Activated naive CD8-positive, alpha-beta T cell treated with anti-CD3 and anti-CD28 coated beads for 36 hours (primary cell): Measurements from ENCODE around the gene NEURL1B. TPM values are rescaled to one million over a fixed set of nuclear protein-coding genes. Genes with fewer than 3 reads are reported as not detected.

Experiments
- DNase-seq: peaks from one replicate; pipeline ENCODE4 v3.0.0; 2021
- H3K27ac Mint-ChIP-seq: one replicate; pipeline ENCODE4 v1.8.0; 2022; ENCODE audit warnings: mild to moderate bottlenecking, moderate library complexity, mixed read lengths
- H3K27me3 Mint-ChIP-seq: one replicate; pipeline ENCODE4 v1.8.0; 2022; ENCODE audit warnings: mild to moderate bottlenecking, mixed read lengths
- H3K36me3 Mint-ChIP-seq: one replicate; pipeline ENCODE4 v1.8.0; 2021; ENCODE audit warnings: mild to moderate bottlenecking, mixed read lengths
- H3K4me1 Mint-ChIP-seq: one replicate; pipeline ENCODE4 v1.8.0; 2021; ENCODE audit warnings: mixed read lengths
- H3K4me3 Mint-ChIP-seq: one replicate; pipeline ENCODE4 v1.8.0; 2022; ENCODE audit warnings: mild to moderate bottlenecking, moderate library complexity, mixed read lengths
- H3K9me3 Mint-ChIP-seq: one replicate; pipeline ENCODE4 v1.8.0; 2022; ENCODE audit warnings: mixed read lengths
- total RNA-seq, 2 experiments: library from RNA; stranded (reverse); gene quantifications; one replicate each; pipeline ENCODE4 v1.2.3, GENCODE V29; 2021

NEURL1B gene, protein sequence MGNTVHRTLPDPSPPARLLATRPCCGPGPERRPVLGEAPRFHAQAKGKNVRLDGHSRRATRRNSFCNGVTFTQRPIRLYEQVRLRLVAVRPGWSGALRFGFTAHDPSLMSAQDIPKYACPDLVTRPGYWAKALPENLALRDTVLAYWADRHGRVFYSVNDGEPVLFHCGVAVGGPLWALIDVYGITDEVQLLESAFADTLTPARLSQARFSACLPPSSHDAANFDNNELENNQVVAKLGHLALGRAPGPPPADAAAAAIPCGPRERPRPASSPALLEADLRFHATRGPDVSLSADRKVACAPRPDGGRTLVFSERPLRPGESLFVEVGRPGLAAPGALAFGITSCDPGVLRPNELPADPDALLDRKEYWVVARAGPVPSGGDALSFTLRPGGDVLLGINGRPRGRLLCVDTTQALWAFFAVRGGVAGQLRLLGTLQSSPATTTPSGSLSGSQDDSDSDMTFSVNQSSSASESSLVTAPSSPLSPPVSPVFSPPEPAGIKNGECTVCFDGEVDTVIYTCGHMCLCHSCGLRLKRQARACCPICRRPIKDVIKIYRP
- total RNA-seq, result under 1 TPM; 0.10 TPM

DNA sequence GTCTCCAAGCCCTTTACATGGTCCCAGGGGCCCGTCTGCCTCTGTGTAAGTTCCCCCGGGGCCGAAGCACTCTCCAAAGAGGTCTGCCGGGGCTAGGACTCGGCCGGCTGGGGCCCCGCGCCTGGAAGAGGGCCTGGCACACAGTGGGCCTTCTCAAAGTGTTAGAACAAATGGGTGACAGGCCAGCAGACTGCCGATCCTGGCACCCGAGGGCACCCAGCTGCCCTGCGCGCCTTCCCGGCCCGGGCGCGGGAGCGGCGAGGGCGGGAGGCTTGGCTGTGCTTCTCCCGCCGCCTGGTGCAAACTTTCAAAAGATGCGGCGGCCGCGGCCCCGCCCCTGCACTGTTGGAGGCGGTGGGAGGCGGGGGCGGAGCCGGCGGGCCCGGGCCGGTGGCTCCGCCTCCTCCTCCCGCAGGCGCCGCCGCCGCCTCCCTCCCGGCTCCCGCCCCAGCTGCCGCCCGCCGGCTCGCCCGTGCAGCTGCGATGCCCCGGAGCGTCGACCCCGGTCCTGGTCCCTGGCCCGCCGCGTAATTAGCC, at the start of gene NEURL1B:
TSS of gene NEURL1B (plus strand) at position 442 of the 537 bp plus-strand sequence. CDS start 144 bp downstream, outside the sequence.
- H3K4me3 Mint-ChIP-seq, result peak within 1 kb of the TSS; percentile 18

GRCh38 chr5:172591636-172592035, 49.4 kb upstream of the NEURL1B start:
- no peak for DNase-seq
- Mint-ChIP-seq H3K27me3 (no peaks in the 10 kb centered on the region), H3K27ac (no peak overlapping the region), H3K36me3 (no peaks in the 10 kb centered on the region), H3K9me3 (no peaks in the 10 kb centered on the region), H3K4me3 (no peak overlapping the region), H3K4me1 (no peaks in the 10 kb centered on the region)

More for the DNA sequence above, at the start of gene NEURL1B:
- peak; percentile 63 for DNase-seq
- H3K36me3 Mint-ChIP-seq, result no peaks in the 10 kb centered on the region
- no peaks in the 10 kb centered on the region for H3K9me3 Mint-ChIP-seq
- H3K27me3 Mint-ChIP-seq, result peaks cover 59% of the 10 kb centered on the region
- H3K27ac Mint-ChIP-seq, result no peak within 1 kb of the TSS
- peaks cover 5% of the 10 kb centered on the region for H3K4me1 Mint-ChIP-seq

GRCh38 chr5:172592881-172593280, 48.2 kb upstream of the NEURL1B start:
- H3K9me3 Mint-ChIP-seq, result no peaks in the 10 kb centered on the region
- no peaks in the 10 kb centered on the region for H3K27me3 Mint-ChIP-seq
- H3K4me1 Mint-ChIP-seq, result no peaks in the 10 kb centered on the region
- no peak overlapping the region for H3K4me3 Mint-ChIP-seq
- DNase-seq, result no peak
- H3K27ac Mint-ChIP-seq, result no peak overlapping the region
- no peaks in the 10 kb centered on the region for H3K36me3 Mint-ChIP-seq

GRCh38 chr5:172593306-172593705, 47.8 kb upstream of the NEURL1B start:
- Mint-ChIP-seq H3K27me3 (no peaks in the 10 kb centered on the region), H3K4me3 (no peak overlapping the region), H3K27ac (no peak overlapping the region), H3K4me1 (no peaks in the 10 kb centered on the region), H3K36me3 (no peaks in the 10 kb centered on the region), H3K9me3 (no peaks in the 10 kb centered on the region)
- no peak for DNase-seq

DNA sequence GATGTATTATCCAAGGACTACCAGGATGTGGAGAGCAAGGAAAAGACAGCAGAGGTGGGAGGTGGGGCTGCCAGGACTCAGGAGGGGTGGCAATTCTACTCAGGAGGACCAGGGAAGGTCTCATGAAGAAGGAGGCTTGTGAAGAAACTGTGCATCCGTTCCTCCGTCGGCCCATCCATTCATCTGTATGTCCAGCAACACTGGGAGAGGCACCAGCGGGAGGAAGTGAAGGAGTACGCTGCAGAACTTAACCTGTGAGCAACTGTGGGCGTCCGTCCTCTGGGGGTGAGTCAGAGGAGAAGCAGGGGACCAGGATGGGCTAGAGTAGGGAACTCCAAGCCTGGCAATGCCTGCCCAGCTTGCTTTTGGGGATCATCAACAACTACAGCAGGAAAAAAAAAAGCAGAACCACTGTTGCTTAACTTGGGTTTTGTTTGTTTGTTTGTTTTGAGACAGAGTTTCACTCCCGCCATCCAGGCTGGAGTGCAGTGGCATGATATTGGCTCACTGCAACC, 47.3 kb upstream of the NEURL1B start:
- no peaks in the 10 kb centered on the region for H3K9me3 Mint-ChIP-seq
- no peak for DNase-seq

GRCh38 chr5:172594431-172594830, 46.6 kb upstream of the NEURL1B start:
- Mint-ChIP-seq H3K36me3 (no peaks in the 10 kb centered on the region), H3K9me3 (no peaks in the 10 kb centered on the region), H3K4me3 (no peak overlapping the region), H3K27ac (no peak overlapping the region), H3K4me1 (no peaks in the 10 kb centered on the region), H3K27me3 (no peaks in the 10 kb centered on the region)
- DNase-seq, result no peak

More for the DNA sequence above, 47.3 kb upstream of the NEURL1B start:
- Mint-ChIP-seq H3K4me1 (no peaks in the 10 kb centered on the region), H3K36me3 (no peaks in the 10 kb centered on the region), H3K4me3 (no peak overlapping the region), H3K27ac (no peak overlapping the region), H3K27me3 (no peaks in the 10 kb centered on the region)

- no peak for DNase-seq
- Mint-ChIP-seq H3K36me3 (no peaks in the 10 kb centered on the region), H3K27ac (no peak overlapping the region), H3K4me3 (no peak overlapping the region), H3K4me1 (no peaks in the 10 kb centered on the region), H3K27me3 (no peaks in the 10 kb centered on the region), H3K9me3 (no peaks in the 10 kb centered on the region)
Measured at GRCh38 chr5:172594867-172595466, 46.1 kb upstream of the NEURL1B start.

DNA sequence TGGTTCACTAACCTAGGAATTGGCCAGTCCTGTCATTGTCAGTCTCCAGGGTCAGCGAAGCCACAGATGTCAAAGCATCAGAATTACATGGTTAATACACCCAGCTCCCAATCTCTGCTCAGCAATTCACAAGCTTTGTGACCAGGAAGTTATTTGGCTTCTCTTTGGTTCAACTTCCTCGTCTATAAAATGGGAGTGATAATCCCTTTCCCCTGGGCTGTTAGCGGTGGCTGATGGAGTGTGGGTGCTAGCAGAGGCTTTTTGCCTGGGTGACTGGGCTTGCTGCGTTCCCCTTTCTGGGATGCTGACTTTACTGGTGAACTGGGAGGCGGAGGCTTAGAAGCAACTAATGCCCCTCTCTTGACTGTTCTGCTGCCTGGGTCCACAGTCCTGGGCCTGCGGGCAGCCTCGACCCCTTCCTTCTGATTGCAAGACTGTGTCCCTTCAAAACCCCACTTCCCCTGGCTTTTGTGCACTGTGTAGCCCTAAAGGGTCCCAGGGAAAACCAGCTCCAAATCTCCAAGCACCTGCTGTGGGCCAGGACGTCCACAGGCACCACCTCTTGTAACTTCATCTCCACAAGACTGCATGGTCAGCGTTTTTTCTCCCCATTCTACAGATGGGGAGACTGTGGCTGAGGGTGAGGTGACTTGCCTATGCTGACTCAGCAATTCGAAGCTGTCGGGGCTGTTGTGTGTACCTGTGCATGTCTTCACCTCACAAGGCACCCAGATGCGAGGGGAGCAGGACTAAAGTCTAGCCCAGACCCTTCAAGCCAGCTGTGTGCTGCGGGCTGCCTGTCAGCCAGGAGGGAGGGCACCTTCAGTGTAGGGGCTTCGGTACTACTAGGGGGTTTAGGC, 45.2 kb upstream of the NEURL1B start:
- no peaks in the 10 kb centered on the region for H3K9me3 Mint-ChIP-seq
- H3K4me3 Mint-ChIP-seq, result no peak overlapping the region
- H3K27ac Mint-ChIP-seq, result no peak overlapping the region
- H3K36me3 Mint-ChIP-seq, result no peaks in the 10 kb centered on the region
- no peaks in the 10 kb centered on the region for H3K4me1 Mint-ChIP-seq
- H3K27me3 Mint-ChIP-seq, result no peaks in the 10 kb centered on the region
- no peak for DNase-seq

GRCh38 chr5:172596638-172597231, 44.3 kb upstream of the NEURL1B start:
- Mint-ChIP-seq H3K27me3 (no peaks in the 10 kb centered on the region), H3K36me3 (no peaks in the 10 kb centered on the region), H3K4me1 (no peaks in the 10 kb centered on the region), H3K27ac (no peak overlapping the region), H3K9me3 (no peaks in the 10 kb centered on the region), H3K4me3 (no peak overlapping the region)
- DNase-seq, result no peak

- Mint-ChIP-seq H3K4me1 (no peaks in the 10 kb centered on the region), H3K27me3 (no peaks in the 10 kb centered on the region), H3K27ac (no peak overlapping the region), H3K36me3 (no peaks in the 10 kb centered on the region), H3K9me3 (no peaks in the 10 kb centered on the region), H3K4me3 (no peak overlapping the region)
- no peak for DNase-seq
Measured at GRCh38 chr5:172597755-172598155, 43.3 kb upstream of the NEURL1B start.

DNA sequence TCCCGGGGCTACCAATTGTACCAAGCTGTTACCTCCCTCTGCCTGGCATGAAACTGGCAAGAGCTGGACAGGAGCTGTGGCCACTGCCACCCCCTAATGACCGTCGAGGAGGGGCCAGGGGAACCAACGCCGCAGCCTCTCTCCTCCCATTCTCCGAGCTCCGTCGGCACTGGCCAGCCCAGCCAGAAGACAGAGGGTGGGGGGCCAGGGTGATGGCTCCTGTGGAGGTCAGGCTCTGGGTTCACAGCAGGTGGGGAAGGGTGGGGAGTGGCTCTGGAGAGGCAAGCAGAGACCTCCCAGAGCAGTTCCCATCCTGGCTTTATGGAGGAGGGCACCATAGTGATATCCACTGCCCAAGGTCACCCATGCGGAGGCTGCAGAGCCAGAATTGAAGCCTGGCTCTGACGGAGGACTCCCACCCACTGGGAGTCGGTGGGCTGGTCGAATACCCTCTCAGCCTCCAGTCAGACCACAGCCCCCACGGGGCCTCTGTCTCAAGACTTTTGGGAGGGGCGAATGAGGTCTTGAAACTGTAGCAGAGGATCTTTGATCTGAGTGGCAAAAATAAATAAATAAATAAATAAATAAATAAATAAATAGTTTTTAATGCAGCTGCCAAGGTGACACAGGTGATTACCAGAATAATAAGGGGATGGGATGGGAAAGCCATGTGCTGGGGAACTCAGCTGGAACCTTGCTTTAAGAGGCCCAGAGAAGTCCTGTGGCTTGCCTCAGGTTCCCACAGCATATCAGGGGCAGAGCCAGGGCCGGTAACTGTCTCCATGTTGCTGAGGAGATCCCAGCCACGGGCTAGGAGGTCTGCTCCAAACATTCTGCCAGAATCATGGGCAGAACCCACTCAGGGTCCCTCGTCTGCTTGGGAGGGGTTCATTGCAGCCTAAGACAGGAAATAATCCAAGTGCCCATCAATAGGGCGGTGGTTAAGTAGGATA, 42.5 kb upstream of the NEURL1B start:
- H3K36me3 Mint-ChIP-seq, result no peaks in the 10 kb centered on the region
- no peak overlapping the region for H3K4me3 Mint-ChIP-seq
- no peak for DNase-seq
- no peaks in the 10 kb centered on the region for H3K9me3 Mint-ChIP-seq
- no peaks in the 10 kb centered on the region for H3K4me1 Mint-ChIP-seq
- no peaks in the 10 kb centered on the region for H3K27me3 Mint-ChIP-seq
- no peak overlapping the region for H3K27ac Mint-ChIP-seq

DNA sequence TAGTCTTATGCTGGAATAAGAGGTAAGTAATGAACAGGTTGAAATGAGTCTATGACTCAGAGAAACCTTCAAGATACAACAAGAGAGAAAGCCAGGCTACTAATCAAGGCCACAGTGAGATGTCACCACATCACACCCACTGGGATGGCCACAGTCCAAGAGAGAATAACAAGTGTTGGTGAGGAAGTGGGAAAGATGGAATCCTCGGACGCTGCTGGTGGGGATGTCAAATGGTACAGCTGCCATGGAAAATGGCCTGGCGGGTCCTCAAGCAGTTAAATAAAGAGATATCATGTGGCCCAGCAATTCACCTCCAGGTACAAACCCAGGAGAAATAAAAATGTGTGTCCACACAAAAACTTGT, 41.9 kb upstream of the NEURL1B start:
- DNase-seq, result no peak
- no peaks in the 10 kb centered on the region for H3K9me3 Mint-ChIP-seq
- no peaks in the 10 kb centered on the region for H3K36me3 Mint-ChIP-seq
- H3K27ac Mint-ChIP-seq, result no peak overlapping the region
- no peaks in the 10 kb centered on the region for H3K27me3 Mint-ChIP-seq
- no peaks in the 10 kb centered on the region for H3K4me1 Mint-ChIP-seq
- no peak overlapping the region for H3K4me3 Mint-ChIP-seq

DNA sequence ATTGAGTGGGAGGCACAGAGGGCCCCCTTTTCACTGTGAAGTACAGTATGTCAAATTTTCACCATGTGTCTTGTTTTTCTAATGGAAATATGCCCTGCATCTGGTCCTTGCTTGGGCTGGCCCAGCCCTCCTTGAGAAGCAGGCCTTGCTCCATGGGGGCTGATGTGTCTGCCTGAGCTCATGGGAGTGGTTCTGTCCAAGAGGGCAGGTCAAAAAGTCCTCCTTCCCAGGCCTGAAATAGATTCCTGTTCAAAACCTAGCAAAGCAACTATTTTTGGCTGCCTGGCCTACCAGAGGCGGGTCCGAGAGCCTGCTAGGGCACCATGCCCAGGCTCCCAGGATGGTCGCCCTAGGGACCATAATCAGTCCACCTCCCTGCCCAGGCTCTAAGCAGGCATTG, 40.5 kb upstream of the NEURL1B start:
- Mint-ChIP-seq H3K4me3 (no peak overlapping the region), H3K9me3 (no peaks in the 10 kb centered on the region), H3K27ac (no peak overlapping the region), H3K27me3 (no peaks in the 10 kb centered on the region), H3K36me3 (no peaks in the 10 kb centered on the region), H3K4me1 (no peaks in the 10 kb centered on the region)
- DNase-seq, result no peak
